ENCODE data around the gene PI4KA. TPM values are rescaled to one million over a fixed set of nuclear protein-coding genes. Genes with fewer than 3 reads are reported as not detected.
"Not testable (repeated sequence)": the region's sequence is repeated elsewhere in the genome, so short reads cannot be mapped to it uniquely, and the experiment has no call there.

Gene PI4KA
- total and polyA plus RNA-seq, 2 donors (not counting 1 experiment from before 2014, with no cell fraction given), result 26.4 to 40.6 TPM

- Histone ChIP-seq H3K79me2 (ENCODE audit: control insufficient read depth, insufficient read depth, low read length) (no peaks in the 10 kb centered on the region), H3K36me3 (ENCODE audit: control insufficient read depth, insufficient read depth, low read length) (no peaks in the 10 kb centered on the region), H3K9ac (ENCODE audit: insufficient read depth, low read length) (no peak overlapping the region), H3K4me3 (replicated peaks in 1 of 4; ENCODE audit: control extremely low read depth in 1 of 4, insufficient read depth in 1 of 4, low read depth in 3 of 4, low read length in 4 of 4) (no peak overlapping the region), H3K27ac (ENCODE audit: insufficient read depth, low read length) (no peak overlapping the region), H2AFZ (ENCODE audit: low read length) (no peak overlapping the region), H3K4me2 (ENCODE audit: extremely low read depth, insufficient read depth, low read length) (no peak overlapping the region), H3K4me1 (ENCODE audit: control insufficient read depth, extremely low read depth, insufficient read depth, low read length) (no peaks in the 10 kb centered on the region), H3K27me3 (ENCODE audit: control insufficient read depth, insufficient read depth, low read length) (no peaks in the 10 kb centered on the region), H4K20me1 (ENCODE audit: control insufficient read depth, extremely low read depth, insufficient read depth, low read length) (no peaks in the 10 kb centered on the region), H3K9me3 (ENCODE audit: control insufficient read depth, insufficient read depth, low read depth, low read length) (no peaks in the 10 kb centered on the region)
- TF ChIP-seq EZH2 (IDR thresholded peaks at IDR 0.05; ENCODE audit: low read length, missing control alignments), result no peak
- no peak for TF ChIP-seq CTCF (conservative IDR thresholded peaks at IDR 0.05 in 1 of 2, IDR thresholded peaks at IDR 0.05 in 1 of 2; ENCODE audit: low read depth in 1 of 2, low read length in 2 of 2)
- DNase-seq (ENCODE audit: low read depth in 2 of 2), result no peak
Measured at GRCh38 chr22:20663941-20664593, 194.5 kb downstream of the PI4KA start.

DNA sequence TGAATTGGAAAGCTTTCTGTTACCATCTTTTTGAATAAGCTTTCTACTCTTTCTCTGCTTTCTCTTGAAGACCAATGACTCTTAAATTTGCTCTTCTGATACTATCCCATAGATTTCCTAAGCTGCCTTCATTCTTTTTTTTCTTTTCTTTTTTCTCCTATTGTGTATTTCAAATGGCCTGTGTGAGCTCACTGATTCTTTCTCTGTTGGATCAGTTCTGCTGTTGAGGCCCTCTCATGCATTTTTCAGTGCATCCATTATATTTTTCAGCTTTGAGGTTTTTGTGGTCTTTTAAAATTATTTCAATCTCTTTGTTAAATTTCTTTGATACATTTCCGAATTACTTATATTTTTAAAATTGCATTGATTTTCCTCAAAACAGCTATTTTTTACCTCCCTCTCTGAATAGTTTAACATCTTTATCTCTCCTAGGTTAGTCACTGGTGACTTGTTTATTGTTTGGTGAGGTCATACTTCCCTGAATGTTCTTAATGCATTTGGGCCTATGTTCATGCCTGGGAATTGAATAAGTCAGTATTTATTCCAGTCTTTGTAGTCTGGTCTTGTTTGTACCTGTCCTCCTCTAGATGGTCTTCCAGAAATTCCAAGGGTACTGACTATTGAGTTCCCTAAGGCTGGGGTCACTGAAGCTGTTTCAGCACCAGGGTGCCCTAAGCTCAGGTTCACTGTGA is 195.3 kb downstream of the PI4KA start:
- H3K27me3 ChIP-seq (ENCODE audit: control insufficient read depth, insufficient read depth, low read length), result no peaks in the 10 kb centered on the region

GRCh38 chr22:20662524-20663036 is 196.0 kb downstream of the PI4KA start:
- H3K4me3 ChIP-seq (replicated peaks in 1 of 4; ENCODE audit: control extremely low read depth in 1 of 4, insufficient read depth in 1 of 4, low read depth in 3 of 4, low read length in 4 of 4); H3K9me3 ChIP-seq (ENCODE audit: control insufficient read depth, insufficient read depth, low read depth, low read length); H3K36me3 ChIP-seq (ENCODE audit: control insufficient read depth, insufficient read depth, low read length); H3K79me2 ChIP-seq (ENCODE audit: control insufficient read depth, insufficient read depth, low read length); H3K4me2 ChIP-seq (ENCODE audit: extremely low read depth, insufficient read depth, low read length); DNase-seq (ENCODE audit: low read depth in 2 of 2); H3K27ac ChIP-seq (ENCODE audit: insufficient read depth, low read length); H3K9ac ChIP-seq (ENCODE audit: insufficient read depth, low read length); H4K20me1 ChIP-seq (ENCODE audit: control insufficient read depth, extremely low read depth, insufficient read depth, low read length); H3K27me3 ChIP-seq (ENCODE audit: control insufficient read depth, insufficient read depth, low read length); H3K4me1 ChIP-seq (ENCODE audit: control insufficient read depth, extremely low read depth, insufficient read depth, low read length); H2AFZ ChIP-seq (ENCODE audit: low read length): not testable (repeated sequence)

More for the DNA sequence above, 195.3 kb downstream of the PI4KA start:
- no peaks in the 10 kb centered on the region for H3K79me2 ChIP-seq (ENCODE audit: control insufficient read depth, insufficient read depth, low read length)
- no peak for DNase-seq (ENCODE audit: low read depth in 2 of 2)
- no peak overlapping the region for H3K27ac ChIP-seq (ENCODE audit: insufficient read depth, low read length)
- H3K4me1 ChIP-seq (ENCODE audit: control insufficient read depth, extremely low read depth, insufficient read depth, low read length), result no peaks in the 10 kb centered on the region
- H4K20me1 ChIP-seq (ENCODE audit: control insufficient read depth, extremely low read depth, insufficient read depth, low read length), result no peaks in the 10 kb centered on the region
- no peak overlapping the region for H3K9ac ChIP-seq (ENCODE audit: insufficient read depth, low read length)
- no peaks in the 10 kb centered on the region for H3K36me3 ChIP-seq (ENCODE audit: control insufficient read depth, insufficient read depth, low read length)
- TF ChIP-seq CTCF (conservative IDR thresholded peaks at IDR 0.05 in 1 of 2, IDR thresholded peaks at IDR 0.05 in 1 of 2; ENCODE audit: low read depth in 1 of 2, low read length in 2 of 2) (no peak), EZH2 (IDR thresholded peaks at IDR 0.05; ENCODE audit: low read length, missing control alignments) (no peak)
- no peak overlapping the region for H3K4me3 ChIP-seq (replicated peaks in 1 of 4; ENCODE audit: control extremely low read depth in 1 of 4, insufficient read depth in 1 of 4, low read depth in 3 of 4, low read length in 4 of 4)
- H3K9me3 ChIP-seq (ENCODE audit: control insufficient read depth, insufficient read depth, low read depth, low read length), result no peaks in the 10 kb centered on the region
- H3K4me2 ChIP-seq (ENCODE audit: extremely low read depth, insufficient read depth, low read length), result no peak overlapping the region
- H2AFZ ChIP-seq (ENCODE audit: low read length), result no peak overlapping the region
